Stimulated activated CD8-positive, alpha-beta memory T cell treated with anti-CD3 and anti-CD28 coated beads, Interleukin-4, amount 100 ng/mL, for 1 hour (primary cell): ENCODE measurements around the gene C10orf62.

Experiments used
- DNase-seq, 2 donors: peaks; one replicate each; pipeline ENCODE4 v3.0.0-alpha.2; 2020; ENCODE audit warnings: low read depth in 2 of 2, low spot score in 1 of 2

Gene C10orf62

DNA sequence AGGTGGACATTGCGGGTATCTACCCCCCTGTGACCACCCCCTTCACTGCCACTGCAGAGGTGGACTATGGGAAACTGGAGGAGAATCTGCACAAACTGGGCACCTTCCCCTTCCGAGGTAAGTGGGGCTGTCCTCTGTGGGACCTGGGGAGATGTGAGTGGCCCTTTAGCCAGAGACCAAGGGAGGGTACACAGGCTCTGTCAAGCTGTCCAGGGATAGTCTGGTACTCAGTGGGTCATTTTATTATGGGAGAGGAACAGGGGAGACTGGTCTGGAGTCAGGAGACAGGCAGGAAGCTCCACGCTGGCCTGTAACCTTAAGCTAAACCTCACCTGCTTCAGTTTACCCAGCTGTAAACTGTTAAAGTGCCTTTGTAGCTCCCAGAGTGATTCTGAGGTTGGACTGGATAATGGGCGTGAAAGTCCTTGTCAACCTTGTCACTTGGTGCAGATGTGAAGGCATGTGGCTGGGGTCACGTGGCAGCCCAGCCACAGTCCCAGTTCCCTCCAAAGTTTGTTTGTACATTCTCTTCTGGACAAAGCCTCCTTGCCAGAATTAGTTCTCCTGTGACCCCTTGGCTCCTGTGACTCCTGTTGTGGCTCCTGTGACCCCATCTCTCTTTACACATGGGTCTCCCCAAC lies 4.6 kb upstream of the C10orf62 start:
- DNase-seq = no peak

DNA sequence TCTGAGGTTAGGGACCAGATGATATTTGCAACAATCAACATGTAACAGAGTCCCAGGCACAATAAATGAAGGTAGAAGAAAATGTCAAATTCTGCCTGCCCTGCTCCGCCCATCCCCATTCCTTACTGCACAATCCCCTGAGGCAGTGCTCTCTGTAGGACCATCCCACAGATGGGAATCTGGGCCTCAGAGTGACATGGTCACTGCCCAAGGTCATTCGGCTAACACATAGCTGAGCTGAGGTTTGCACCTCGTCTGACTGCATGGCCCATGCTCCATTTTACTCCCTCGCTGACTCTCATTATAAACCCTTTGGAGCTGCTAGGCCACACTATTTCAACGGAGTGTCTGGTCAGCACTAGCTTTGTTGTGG lies 4.1 kb upstream of the C10orf62 start:
- no peak for DNase-seq

DNA sequence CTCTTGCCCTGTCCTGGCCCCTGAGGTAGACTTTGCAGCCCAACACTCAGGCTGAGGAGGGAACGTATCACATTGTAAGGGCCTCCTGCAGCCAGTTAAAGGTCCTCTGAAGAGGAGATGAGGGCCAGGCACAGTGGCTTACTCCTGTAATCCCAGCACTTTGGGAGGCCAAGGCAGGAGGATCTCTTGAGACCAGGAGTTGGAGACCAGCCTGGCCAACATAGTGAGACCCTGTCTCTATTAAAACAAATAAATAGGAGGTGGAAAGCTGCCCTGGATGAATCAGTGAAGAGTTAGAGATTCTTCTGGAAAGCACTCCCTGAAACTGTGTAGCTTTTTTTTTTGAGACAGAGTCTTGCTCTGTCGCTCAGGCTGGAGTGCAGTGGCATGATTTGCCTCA lies 2.3 kb upstream of the C10orf62 start:
- DNase-seq = no peak

DNA sequence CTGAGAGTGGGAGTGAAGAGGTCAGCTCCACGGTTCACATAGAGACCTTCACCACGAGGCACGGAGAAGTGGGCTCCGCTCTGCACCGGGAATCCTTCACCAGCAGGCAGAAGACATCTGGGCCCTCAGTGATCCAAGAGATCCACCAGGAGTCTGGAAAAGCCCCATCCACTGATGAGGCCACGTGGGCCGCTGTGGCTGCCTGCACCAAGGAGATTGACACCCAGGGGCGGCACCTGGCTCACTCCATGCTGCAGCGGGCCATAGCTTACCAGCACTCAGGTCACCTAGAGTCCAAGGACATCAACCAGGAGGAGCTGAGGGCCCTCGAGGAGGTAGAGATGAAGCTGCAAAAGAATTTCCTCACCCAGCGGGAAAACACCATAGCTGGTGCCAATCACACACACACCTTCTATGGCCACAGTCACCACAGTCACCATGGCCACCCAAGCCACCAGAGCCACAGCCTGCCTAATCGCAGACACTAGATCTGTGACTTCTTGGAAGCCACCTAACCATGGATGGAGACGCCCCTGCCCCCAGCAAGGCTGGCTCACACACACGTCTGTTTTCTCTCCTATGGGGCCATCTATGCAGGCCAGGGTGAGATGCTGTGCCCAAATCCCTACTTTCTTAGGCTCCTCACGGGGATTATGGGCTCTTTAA lies 694 bp downstream of the C10orf62 start:
- no peak for DNase-seq

DNA sequence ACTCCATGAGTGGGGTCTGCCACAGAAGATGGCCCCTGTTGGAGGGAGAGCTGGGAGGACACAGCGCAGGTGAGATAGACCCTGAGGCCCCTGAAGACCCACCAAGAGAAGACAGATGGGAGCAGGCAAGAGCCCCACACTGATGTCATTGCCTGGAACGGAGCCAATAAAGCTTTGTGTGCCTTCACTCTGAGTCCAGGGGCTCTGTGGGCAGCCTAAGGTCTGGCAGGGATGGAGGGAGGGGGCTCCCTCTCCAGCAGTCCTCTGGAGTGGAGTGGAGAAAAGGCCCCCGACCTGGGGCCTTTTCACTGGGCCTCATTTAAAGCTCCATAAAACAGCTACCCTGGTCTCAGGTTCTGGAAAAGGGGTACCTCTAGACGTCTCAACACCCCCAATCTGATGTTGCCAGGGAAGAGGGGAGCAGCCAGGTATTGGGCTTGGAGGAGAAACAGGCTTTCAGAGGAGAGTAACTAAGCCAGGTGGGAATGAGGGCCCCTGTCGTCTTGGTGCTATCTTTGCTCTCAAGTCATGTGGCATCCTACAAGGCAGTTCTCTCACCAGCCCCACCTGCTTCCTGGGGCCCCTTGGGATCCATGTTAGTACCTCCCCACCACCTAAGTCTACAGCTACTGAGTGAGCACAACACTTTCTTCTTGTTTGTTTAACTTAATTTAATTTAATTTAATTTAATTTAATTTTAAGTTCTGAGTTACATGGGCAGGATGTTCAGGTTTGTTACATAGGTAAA lies 1.4 kb downstream of the C10orf62 start:
- no peak for DNase-seq

DNA sequence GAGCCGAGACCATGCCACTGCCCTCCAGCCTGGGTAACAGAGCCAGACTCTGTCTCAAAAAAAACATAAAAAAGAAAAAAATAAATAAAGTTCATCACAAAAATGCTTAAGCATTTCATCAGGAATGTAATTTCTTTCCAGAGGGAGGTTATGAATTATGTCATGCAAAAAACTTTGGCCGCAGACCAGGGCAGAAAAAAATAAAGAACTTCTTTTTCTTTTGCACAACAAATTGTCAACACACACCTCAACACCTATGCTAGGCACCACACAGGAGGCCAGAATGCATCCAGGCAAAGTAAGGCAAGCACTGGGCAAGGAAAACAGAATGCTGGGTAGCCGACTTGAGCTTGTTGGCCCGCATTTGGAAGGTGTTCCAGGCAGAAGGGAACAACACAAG lies 3.9 kb downstream of the C10orf62 start:
- no peak for DNase-seq

DNA sequence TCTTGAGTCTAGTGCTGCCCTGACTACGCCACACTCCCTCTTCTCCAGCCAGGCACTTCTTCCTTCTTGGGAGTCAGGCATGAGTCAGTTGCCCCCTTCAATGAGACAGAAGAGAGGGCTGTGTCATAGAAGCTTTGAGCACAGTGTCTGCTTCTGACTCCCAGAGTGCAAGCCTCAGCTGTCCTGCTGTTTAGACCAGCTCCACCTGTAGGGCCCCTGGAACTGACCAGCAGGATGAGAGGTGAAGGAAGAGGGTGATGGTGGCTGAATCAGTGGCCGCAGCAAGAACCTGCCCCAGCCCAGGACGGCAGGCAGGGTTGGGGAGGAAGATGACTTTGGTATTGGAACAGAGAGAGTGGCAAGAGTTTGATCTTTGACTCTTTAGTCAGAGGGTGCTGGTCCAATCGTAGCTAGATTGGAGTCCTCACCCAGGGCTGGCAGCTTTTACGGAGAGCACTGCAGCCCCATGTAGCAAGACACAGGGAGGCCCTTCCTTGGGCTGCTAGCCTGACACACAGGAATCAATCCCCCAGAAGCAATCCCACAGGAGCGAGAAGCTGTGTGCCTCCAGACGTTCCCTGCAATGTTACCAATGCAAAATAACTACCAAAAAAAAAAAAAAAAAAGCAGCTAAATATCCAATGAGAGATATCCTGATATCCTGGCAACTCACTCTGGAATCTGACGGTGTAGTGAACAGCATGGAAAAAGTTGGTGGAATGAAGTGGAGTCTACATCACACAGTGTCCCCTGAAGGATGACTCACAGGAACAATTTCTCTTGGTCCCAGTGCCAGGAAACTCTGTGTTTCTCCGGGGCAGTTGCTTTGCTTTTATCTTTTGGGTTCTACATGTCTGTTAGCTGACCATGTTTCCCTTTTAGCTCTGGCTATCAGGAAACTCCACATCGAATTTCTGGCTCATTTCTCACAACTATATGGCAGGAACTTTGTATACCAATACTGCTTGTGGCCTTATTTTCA lies 6.9 kb downstream of the C10orf62 start:
- DNase-seq = no peak

DNA sequence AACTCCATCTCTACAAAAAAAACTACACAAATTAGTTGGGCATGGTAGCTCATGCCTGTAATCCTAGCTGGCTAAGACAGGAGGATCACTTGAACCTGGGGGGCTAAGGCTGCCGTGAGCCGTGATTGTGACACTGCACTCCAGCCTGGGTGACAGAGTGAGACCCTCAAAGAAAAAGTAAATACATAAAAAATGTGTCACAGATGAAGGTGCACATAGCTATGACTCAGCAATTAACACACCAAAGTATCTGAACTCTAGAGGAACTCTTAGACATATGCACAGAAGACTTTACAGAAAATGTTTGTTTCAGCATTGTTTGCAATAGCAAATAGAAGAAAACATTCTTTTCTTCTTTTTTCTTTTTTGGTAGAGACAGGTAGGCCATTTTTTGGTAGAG lies 8.3 kb downstream of the C10orf62 start:
- DNase-seq = no peak

DNA sequence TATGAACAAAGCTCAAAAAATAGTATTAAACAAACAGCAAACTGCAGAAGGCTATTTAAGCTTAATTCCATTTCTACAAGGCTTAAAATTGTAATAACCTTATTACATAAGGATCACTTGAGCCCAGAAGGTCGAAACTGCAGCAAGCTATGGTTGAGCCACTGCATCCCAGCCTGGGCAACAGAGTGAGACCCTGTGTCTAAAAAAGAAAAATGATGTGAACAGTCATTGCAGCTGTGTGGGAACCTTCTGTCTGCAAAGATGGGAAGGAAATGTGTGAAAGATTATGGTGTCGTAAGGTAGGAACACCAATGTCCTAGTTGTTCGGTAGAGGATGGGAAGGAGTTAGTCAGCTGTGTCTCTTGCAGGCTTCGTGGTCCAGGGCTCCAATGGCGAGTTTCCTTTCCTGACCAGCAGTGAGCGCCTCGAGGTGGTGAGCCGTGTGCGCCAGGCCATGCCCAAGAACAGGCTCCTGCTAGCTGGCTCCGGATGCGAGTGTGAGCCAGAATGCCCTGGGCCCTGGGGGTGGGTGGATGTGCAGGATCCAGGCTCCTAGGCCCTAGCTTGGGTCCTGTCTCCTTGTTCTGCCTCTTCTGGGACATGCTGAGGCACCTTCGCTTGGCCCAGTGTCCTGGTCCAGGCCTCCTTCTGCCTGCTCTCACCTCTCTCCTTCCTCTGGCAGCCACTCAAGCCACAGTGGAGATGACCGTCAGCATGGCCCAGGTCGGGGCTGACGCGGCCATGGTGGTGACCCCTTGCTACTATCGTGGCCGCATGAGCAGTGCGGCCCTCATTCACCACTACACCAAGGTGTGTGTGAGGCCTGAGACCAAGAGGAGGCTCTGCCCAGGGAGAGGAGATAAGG lies 9.1 kb downstream of the C10orf62 start:
- DNase-seq = no peak

DNA sequence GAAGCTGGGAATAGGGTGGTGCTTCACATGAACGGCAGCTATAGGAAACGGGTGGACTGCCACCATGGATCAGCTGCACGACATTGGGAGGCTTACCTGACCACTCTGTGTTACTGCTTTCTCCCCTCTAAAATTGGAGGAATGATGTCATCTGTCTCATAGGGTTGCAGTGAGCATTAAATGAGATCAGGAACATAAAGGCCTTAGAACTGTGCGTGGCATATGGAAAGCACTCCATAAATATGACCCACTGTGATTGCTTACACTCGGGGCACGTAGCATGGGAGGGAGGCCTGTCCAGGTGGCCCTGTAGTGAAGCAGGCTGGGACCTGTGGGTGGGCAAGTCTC lies 9.7 kb downstream of the C10orf62 start:
- DNase-seq = no peak

DNA sequence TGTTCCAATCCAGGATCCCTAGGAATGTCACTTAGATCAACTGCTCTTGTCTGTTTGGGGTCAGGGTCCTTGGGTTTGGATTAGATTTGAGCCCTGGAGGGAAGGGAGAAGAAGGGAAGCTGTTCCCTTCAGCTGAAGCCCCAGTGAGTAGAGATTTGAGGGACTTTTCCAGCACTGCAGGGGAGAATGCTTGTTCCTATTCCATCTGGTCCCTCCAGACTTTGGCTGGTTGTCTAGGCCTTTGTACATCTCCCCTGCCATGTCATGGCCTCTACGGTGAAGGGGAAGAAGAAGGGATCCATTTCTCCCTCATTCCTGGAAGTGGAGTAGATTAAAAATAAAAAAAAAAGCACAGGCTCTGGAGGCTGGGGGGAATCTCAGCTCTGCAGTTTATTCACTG lies 11.1 kb downstream of the C10orf62 start:
- no peak for DNase-seq

DNA sequence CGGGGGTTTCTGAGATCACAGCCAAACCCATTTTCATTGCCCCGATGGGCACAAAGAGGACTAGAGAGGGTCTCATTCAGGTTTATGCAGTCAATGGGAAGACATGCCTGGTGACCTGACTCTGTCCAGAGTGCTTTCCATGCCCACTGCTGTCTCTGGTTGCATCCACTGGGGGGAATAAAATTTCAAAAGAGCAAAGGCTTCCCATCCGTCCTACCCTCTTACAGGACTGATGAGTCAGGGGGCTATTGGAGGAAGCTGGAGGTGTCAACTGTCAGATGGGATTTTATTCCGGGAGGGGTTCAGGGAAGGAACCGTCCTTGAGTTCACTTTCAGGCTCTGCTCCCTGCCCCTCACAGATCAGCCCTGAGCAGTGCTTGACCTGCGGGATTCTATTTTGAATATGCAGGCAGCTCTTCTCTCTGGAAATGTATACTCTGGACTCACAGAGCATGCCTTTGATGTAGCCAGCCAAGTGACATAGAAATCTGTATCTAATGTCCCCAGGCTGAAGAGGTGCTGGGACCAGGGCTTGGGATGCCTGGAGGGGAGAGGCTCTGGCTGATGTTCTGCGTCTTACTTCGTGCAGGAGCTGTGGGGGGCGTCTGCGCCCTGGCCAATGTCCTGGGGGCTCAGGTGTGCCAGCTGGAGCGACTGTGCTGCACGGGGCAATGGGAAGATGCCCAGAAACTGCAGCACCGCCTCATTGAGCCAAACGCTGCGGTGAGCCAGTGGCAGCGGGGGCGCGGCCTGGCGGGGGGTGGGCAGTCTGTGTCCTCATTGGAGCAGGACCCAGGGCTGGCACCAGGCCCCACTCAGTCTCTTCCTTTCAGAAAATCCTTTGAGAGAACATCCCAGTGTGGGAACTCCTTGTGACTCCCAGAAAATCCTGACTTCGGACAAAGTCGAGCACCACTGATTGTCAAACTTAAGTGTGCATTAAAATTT lies 12.0 kb downstream of the C10orf62 start:
- no peak for DNase-seq

DNA sequence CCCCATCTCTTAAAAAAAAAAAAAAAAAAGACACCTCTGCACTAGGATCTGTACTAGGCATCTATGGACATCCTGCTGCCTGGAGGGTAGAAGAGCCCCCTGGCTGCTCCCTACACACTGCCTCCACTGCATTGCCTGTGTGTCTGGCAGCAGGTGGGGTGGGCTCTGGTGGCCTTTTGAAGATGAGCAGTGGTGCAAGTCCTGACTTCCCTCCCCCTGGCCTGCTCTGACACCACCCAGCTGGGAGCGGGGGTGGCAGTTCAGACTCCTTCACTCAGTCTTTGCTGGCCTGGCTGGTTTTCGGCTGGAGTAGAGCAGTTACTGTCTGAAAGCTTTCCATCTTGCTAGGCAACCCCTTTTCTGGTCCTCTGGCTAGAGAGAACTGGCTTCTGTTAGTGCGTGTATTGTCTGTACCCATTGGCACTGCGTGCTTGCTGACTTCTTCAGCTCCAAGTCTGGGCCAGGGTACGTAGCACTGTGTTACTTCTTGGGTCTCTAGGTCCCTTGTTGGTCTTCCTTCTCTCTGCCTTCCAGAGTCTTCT lies 17.6 kb downstream of the C10orf62 start:
- DNase-seq = no peak

DNA sequence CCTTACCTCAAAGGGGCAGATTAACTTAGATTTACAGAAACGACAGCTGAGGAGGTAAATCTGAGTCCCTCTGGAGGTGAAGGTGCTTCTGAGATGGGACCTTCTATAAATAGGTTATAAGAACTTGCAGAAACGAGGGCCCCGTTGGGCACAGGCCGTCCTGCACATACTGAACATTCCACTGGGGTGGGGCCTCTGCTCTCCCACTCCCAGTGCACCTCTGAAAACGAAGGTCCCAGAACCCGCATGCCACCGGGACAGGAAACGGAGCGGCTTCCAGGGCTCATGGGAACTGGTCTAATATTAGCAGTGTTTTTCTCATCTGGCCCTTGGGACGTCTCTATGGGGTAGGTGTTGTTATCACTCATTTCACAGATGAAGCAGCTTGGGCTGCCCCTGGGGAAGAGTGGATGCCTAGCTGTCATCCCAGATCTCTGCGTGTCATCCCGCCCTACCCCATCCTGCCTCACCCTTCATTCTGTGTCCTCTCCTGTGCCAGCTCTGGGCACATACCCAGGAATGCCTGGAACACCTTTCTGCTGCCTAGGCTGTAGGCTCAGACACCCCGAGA lies 19.6 kb downstream of the C10orf62 start:
- DNase-seq = no peak

DNA sequence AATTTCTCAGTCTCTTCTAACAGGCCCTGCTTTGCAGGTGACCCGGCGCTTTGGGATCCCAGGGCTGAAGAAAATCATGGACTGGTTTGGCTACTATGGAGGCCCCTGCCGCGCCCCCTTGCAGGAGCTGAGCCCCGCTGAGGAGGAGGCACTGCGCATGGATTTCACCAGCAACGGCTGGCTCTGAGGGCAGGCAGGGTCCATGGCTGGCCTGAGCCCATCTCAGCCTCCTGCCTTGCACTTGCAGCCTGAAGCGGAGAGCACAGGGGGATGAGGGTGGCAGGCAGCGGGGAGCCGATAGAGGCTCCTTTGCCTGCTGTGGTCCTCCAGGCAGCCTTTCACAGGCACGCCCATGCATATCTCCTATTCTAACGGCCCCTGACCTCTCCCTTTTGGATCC lies 22.0 kb downstream of the C10orf62 start:
- no peak for DNase-seq

DNA sequence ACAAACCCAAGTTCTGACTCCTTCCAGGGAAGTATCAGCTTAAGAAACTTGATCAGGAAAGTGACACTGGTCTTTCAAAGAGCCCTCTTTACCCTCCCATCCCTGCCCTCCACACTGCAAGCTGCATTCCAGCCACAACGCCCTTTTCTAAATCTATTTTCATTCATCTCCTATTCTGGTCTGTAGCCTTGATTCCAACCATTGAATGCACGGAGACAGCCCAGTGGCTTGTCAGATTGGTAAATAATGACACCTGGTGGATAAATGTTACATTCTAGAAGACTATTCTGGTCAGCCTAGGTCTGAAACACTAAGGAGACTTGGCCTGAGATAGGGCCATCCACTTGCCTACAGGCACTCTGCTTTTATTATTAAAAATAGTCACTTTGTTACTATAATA lies 22.9 kb downstream of the C10orf62 start:
- DNase-seq = no peak

DNA sequence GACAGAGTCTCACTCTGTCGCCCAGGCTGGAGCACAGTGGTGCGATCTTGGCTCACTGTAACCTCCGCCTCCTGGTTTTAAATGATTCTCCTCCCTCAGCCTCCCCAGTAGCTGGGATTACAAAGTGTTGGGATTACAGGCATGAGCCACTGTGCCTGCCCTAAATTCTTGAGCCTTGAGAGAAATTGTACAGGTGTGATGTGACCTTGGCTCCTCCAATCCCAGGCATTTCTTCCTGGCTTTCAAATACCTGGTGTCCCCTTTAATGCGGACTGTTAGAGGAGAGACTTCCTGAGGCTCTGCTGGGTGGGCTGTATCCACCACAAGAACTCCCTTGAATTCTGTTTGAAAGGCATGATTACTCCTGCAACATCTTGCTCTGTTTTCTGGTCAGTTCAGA lies 28.8 kb downstream of the C10orf62 start:
- DNase-seq = no peak

DNA sequence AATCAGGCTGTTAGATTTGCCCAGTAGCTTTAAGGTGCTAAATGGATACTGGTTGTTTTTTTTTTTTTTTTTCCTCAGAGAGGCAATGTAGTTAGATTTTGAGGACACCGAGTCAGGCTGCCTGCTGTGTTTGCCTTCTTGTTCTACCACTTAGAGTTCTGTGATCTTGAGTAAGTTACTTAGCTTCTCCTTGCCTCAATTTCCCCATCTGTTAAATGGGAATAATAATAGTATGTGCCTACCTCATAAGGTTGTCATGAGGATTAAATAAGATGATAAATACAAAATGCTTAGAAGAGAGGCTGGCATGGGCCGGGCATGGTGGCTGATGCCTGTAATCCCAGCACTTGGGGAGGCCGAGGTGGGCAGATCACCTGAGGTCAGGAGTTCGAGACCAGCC lies 29.2 kb downstream of the C10orf62 start:
- DNase-seq = no peak

DNA sequence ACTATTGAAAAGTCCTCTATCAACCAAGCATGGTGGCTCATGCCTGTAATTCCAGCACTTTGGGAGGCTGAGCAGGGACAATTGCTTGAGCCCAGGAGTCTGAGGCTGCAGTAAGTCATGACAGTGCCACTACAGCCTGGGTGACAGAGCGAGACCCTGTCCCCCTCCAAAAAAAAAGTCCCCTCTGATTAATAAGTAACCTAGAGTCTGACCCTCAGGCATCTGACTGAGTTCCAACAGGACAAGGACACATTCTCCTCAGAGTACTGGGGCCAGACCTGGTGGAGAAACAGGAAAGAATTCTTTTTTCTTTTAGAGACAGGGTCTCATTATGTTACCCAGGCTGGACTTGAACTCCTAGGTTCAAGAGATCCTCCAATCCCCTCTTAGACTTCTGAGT lies 33.8 kb downstream of the C10orf62 start:
- no peak for DNase-seq
